Left cardiac atrium (tissue), 4 donors: ENCODE measurements around the gene C12orf56. TPM values are rescaled to one million over a fixed set of nuclear protein-coding genes. Genes with fewer than 3 reads are reported as not detected.

Experiments
- ATAC-seq, 2 donors: fragments of 200-7000 bp; cut with Tn5 transposase; one replicate each; pipeline ENCODE4 v1.9.1; 2020; ENCODE audit warnings: mild to moderate bottlenecking in 2 of 2, moderate library complexity in 2 of 2
- DNase-seq: peaks from one replicate; pipeline ENCODE4 v3.0.0-alpha.2; 2020
- intact Hi-C, 2 donors: fragments of 100-400 bp; cut with DNase I; formaldehyde crosslinking; loops; one replicate each; pipeline versions ENCODE4 v1.14.1 to v1.15.1; 2022 to 2023
- total RNA-seq, 2 donors: library from RNA; stranded (reverse); fragmentation: NEBNext Ultra II Directional; extraction: Animal tissue kit (Norgen Biotek cat#: 25700); gene quantifications; one replicate each; pipeline ENCODE4 v1.2.1, GENCODE V29; 2021
- donor health status: DM: no; HTN: yes; CAD: no.
- donor health status: DM: no; HTN: yes; CAD: no; lungs with severe emphysema.
- donor health status: DM: yes; HTN: yes; CAD: no.
- donor health status: Dilated cardiomyopathy.

Gene C12orf56
- total RNA-seq, 2 donors from 2014 or later = not detected

DNA sequence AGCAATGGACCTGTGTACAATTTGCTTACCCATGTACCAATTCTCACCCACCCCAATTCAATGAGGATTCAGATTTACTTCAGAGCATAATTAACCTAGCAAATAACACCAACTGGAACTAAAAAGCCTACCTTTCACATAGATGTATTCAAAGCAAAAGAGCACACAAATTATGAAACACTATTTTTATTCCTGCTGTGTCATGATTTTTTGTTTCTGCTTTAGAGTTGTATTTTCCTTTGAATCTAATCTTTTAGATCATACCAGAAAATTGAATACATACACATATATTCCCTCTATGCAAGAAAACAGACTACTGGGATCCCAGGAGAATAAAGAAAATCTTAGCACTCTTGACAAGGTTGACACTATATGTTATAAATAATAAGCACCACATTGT lies 174.3 kb downstream of the C12orf56 start:
- intact Hi-C loops = no loop called here
- DNase-seq = no peak
- no peak for ATAC-seq

Other genes with a start within 250 kb of the C12orf56 start
- 1 to 10 TPM; 3.5 to 5.1 TPM for gene KICS2, start 168.5 kb downstream of the C12orf56 start, total RNA-seq
- gene XPOT, start 13.6 kb upstream of the C12orf56 start, total RNA-seq = 10 to 100 TPM; 31.8 to 38.2 TPM
- gene TBK1, start 61.4 kb upstream of the C12orf56 start, total RNA-seq = 10 to 100 TPM; 12.2 to 13.2 TPM
- 100 to 1,000 TPM; 116 to 118 TPM for gene RASSF3, start 219.7 kb upstream of the C12orf56 start, total RNA-seq